GM18909 (cell line): ENCODE results near the gene KSR1.

Source experiments
- ATAC-seq: cut with Tn5 transposase; IDR thresholded peaks from one replicate; pipeline ENCODE4 v1.9.1; 2021; ENCODE audit warnings: mild to moderate bottlenecking; ENCODE audit not compliant: unreplicated experiment, poor library complexity

KSR1 gene

GRCh38 chr17:27469256-27469655 lies 13.0 kb downstream of the KSR1 start:
- no peak for ATAC-seq

GRCh38 chr17:27471321-27472269 lies 15.3 kb downstream of the KSR1 start:
- ATAC-seq, result peak; percentile 73

GRCh38 chr17:27473190-27473747 lies 17.0 kb downstream of the KSR1 start:
- ATAC-seq, result no peak

- ATAC-seq, result peak; percentile 37
Measured at GRCh38 chr17:27473748-27474609, 17.7 kb downstream of the KSR1 start.

GRCh38 chr17:27475070-27475673 lies 18.9 kb downstream of the KSR1 start:
- ATAC-seq, result no peak

GRCh38 chr17:27475981-27476895 lies 20.0 kb downstream of the KSR1 start:
- no peak for ATAC-seq

- peak; percentile 40 for ATAC-seq
Measured at GRCh38 chr17:27477050-27477888, 21.0 kb downstream of the KSR1 start.

GRCh38 chr17:27477971-27478684 lies 21.9 kb downstream of the KSR1 start:
- ATAC-seq, result no peak

GRCh38 chr17:27478901-27479538 lies 22.8 kb downstream of the KSR1 start:
- ATAC-seq, result no peak

- ATAC-seq, result no peak
Measured at GRCh38 chr17:27479838-27480237, 23.6 kb downstream of the KSR1 start.

GRCh38 chr17:27480699-27481098 lies 24.5 kb downstream of the KSR1 start:
- ATAC-seq, result no peak

GRCh38 chr17:27481327-27481726 lies 25.1 kb downstream of the KSR1 start:
- peak; percentile 56 for ATAC-seq

- no peak for ATAC-seq
Measured at GRCh38 chr17:27485125-27485524, 28.9 kb downstream of the KSR1 start.

GRCh38 chr17:27485716-27486495 lies 29.7 kb downstream of the KSR1 start:
- ATAC-seq, result no peak

GRCh38 chr17:27486741-27487140 lies 30.5 kb downstream of the KSR1 start:
- ATAC-seq, result no peak

GRCh38 chr17:27488231-27488630 lies 32.0 kb downstream of the KSR1 start:
- ATAC-seq, result no peak
